ENCODE results near the gene EFCC1. TPM values are rescaled to one million over a fixed set of nuclear protein-coding genes. Genes with fewer than 3 reads are reported as not detected.
"Not testable (repeated sequence)": the region's sequence is repeated elsewhere in the genome, so short reads cannot be mapped to it uniquely, and the experiment has no call there.

The EFCC1 gene
- polyA plus RNA-seq, 4 donors: 2.2 to 3.1 (median 3.0) TPM

GRCh38 chr3:129050556-129051295 is 49.6 kb downstream of the EFCC1 start:
- DNase-seq (ENCODE audit: low read depth in 4 of 4, low spot score in 2 of 4): no peak

DNA sequence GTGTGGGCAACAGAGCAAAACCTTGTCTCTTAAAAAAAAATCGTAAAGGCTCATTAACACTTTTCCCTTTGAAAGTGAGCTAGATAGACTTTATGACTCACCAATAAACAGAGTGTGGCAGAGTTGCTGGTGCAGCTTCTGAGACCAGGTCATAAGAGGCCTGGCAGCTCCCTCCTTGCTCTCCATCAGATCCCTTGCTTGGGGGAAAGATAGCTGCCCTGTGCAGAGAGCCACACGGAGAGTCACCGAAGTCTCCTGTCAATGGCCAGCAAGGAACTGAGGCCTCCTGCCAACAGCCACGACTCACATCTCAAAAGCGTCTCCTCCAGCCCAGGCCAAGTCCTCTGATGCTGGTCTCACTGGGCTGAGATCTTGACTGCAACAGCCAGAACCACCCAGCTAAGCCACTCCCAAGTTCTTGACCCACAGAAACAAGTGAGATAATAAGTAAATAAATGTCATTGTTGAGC is 50.8 kb downstream of the EFCC1 start:
- DNase-seq (ENCODE audit: low read depth in 4 of 4, low spot score in 2 of 4): no peak

DNA sequence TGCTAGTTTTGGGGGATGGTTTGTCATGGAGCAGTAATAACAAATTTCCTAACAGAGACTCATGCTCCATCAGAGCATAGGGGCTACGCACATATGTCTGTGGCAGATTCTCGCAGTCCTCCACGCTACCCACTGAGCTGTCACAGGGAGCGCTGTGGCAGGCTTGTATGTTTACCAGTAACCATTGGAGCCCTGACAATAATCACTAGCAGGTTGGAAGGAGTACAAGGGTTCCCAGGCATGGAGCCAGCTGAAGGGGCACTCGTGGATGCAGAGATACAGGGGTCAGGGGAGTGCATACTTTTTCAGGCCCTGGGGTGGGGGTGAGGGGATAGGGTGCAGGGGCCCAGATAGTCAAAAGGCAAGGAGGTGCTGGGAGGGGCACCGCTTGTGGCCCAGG is 51.6 kb downstream of the EFCC1 start:
- no peak for DNase-seq (ENCODE audit: low read depth in 4 of 4, low spot score in 2 of 4)

DNA sequence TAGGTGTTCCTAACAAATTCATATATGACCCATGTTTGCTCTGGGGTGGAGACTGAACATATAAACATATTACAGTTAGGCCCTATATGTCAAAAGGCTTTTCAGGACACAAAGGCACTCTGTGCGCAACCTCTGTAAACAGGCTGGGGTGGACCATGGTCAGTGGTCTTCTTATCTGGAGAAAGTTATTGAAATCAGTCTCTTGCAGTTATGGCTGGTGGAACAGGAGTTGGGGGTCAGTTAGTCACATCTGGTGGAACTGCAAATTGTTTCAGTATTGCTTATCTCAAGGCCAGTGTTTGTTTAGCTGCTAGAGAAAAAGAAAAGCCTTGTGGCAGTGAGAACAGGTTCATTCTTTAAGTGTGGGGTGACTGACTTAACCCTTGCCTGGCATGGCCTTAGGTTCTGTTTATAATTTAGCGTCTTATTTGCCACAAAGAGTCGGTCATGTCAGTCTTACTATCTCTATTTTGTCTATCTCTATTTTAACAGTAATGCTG is 53.6 kb downstream of the EFCC1 start:
- no peak for DNase-seq (ENCODE audit: low read depth in 4 of 4, low spot score in 2 of 4)

DNA sequence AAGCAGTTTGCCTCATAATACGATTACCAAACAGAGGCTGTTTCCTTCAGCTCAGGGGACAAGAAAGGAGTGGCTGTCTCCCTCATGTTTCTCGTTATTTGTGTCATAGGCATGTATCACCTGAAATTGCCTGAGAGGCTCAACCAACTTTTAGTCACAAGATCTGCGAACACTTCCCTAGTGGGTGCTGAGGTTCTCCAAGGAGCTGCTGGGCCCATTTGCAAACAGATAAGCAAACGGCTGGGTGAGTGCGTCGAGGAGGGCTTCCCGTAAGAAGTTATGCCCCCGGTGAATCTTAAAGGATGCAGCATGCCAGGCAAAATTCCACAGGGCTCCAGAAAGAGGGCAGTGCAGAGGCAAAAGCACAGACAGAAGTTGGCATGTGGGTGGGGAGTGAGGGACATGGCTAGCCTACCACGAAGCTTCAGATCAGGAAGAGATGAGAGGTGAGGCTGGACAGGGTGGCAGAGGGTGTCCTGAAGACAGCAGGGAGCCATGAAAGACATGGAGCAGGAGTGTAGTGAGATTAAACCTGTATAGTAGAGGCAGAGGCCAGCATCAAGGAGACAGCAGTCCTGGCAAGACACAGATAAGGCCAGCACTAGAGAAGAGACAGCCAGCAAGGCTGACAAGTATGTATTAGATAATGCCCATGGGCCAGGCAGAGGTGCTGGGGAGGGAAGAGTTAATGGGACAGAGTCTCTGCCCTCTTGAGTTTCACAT is 55.5 kb downstream of the EFCC1 start:
- DNase-seq (ENCODE audit: low read depth in 4 of 4, low spot score in 2 of 4): no peak

DNA sequence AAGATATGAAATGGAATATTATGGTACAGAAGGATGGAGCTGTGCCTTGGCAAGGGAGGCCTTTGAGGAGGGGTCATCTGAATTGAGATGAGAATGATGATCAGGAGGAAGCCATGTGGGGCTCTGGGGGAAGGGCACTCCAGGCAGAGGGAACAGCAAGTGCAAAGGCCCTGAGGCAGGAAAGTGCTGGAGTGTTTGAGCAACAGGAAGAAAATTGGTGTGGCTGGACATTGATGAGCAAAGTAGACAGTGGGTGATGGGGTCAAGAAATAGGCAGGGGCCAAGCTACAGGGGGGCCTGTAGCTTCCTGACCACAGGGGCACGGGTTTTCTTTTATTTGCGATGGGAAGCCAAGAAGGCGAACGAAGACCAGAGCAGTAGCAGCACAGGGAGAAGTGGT is 56.1 kb downstream of the EFCC1 start:
- DNase-seq (ENCODE audit: low read depth in 4 of 4, low spot score in 2 of 4): no peak

- DNase-seq (ENCODE audit: low read depth in 4 of 4, low spot score in 2 of 4): no peak
Measured at GRCh38 chr3:129058441-129059200, 57.5 kb downstream of the EFCC1 start.

DNA sequence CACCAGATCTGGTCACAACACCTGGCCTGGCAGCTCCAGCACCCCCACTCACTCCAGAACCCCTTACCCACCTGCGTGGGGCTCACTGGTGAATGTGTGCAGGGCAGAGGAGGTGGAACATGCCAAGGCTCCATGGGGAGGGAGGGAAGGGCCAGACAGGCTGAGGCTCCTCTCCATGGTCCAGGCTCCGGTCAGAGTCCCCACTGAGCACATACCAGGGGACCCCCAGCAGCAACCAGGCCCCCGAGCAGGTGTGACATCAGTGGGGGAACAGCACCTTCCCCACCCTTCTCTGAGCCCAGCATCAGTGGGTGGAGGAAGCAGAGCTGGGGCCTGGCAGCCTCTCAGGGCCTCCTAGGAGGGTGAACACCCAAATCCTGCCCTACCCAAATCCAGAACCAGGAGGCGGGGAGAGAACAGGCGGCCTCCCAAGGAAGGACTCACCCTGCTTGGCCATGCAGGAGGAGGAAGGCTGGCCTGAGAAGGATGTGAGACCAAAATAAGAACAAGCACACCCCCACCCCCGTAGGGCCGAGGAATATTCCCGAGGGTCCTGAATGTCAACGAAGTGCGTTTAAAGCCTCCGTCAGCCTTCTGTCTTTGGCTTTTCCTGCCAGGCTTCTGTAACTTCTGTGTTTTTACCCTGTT is 58.3 kb downstream of the EFCC1 start:
- no peak for DNase-seq (ENCODE audit: low read depth in 4 of 4, low spot score in 2 of 4)

- DNase-seq (ENCODE audit: low read depth in 4 of 4, low spot score in 2 of 4): no peak
Measured at GRCh38 chr3:129060276-129061022, 59.3 kb downstream of the EFCC1 start, which contains the start of gene GP9. TSS of gene GP9 (plus strand) at chr3:129060779. CDS start at chr3:129061740, 961 bp downstream.

DNA sequence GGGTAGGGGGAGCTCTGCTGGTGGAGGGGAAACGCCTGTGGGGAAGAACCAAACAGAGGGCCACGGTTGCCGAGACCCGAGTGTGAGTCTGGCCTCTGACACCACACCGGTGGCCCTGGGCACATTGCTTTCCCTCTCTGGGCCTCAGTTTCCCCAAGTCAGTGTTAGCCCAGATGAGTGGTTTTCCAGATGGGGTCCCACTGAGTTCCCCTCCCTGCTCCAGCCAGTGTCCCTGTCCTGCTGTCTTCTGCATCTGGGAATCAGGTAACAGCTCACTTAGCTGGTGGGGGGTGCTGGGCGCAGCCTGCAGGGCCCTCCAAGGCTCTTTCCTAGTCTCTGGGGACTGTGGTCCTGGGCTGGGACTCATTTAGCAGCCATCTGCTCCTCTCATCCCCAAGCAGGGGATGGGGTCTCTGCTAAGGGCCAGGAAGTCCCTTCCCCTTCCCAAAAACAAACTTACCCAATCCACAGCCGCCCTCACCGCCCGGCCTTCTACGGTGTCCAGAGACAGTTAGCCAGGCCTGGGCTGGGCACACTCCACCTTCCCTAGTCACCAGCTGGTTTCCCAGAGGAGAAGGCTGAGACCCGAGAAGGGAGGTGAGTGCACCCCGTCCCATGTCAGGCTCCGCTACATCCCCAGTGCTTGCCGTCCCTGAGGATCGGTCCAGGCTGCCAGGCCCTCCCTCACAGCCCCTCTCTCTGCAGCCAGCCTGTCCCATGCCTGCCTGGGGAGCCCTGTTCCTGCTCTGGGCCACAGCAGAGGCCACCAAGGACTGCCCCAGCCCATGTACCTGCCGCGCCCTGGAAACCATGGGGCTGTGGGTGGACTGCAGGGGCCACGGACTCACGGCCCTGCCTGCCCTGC is 60.2 kb downstream of the EFCC1 start:
- DNase-seq (ENCODE audit: low read depth in 4 of 4, low spot score in 2 of 4): no peak

DNA sequence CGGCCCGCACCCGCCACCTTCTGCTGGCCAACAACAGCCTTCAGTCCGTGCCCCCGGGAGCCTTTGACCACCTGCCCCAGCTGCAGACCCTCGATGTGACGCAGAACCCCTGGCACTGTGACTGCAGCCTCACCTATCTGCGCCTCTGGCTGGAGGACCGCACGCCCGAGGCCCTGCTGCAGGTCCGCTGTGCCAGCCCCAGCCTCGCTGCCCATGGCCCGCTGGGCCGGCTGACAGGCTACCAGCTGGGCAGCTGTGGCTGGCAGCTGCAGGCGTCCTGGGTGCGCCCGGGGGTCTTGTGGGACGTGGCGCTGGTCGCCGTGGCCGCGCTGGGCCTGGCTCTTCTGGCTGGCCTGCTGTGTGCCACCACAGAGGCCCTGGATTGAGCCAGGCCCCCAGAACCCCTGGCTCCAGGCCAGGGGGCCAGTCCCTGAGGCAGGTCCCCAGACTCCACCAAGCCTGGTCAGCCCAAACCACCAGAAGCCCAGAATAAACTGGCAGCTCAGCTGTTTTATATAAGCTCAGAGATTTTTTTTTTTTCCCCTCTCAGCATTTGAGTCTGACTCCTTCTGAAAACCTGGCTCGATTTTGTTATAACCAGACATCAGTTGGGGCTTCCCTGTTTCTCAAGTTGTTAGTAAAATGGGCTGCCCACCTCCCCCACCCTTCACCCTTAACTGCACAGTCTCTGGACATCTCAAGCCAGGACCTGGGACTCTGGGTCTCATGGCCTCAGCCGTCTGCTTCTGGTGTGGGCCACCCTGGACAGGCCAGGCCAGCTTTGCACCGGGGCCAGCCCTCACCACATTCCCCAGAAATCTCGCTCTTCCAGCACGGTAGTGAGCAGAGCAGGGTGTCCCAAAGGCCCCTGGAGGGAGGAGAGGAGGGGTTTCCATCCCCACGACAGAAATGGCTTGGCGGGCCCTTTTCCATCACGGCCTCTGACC is 61.1 kb downstream of the EFCC1 start:
- no peak for DNase-seq (ENCODE audit: low read depth in 4 of 4, low spot score in 2 of 4)

GRCh38 chr3:129063091-129063640 is 62.1 kb downstream of the EFCC1 start:
- DNase-seq (ENCODE audit: low read depth in 4 of 4, low spot score in 2 of 4): no peak

DNA sequence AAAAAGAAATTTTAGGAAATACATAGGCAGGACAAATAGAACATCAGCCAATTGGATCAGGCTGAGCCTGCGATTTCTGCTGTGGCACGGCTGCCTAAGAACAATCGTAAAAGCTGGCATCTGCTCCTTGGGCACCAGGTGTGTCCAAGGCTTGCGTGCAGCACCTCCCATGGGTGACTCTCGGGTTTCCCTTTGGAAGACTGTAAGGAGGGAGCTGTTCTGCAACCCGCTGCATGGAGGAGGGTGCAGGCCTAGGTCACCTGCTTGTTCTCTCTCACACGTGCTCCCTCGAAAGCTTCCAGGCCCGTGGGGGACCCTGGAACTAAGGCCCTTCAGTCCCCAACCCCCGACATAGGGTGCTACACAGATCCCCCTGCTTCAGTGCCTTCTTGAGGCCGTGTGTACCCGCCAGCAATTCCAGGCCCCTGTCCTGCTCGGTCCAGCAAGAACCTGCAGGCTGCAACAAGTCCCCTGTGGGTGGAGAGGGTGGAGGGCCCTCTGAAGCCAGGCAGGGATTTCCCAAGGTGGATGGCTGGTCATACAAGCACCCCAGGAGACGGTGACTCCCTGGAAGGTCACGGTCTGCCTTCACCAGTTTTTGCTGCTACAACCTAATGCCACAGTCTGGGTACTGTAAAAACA is 62.9 kb downstream of the EFCC1 start:
- DNase-seq (ENCODE audit: low read depth in 4 of 4, low spot score in 2 of 4): no peak

DNA sequence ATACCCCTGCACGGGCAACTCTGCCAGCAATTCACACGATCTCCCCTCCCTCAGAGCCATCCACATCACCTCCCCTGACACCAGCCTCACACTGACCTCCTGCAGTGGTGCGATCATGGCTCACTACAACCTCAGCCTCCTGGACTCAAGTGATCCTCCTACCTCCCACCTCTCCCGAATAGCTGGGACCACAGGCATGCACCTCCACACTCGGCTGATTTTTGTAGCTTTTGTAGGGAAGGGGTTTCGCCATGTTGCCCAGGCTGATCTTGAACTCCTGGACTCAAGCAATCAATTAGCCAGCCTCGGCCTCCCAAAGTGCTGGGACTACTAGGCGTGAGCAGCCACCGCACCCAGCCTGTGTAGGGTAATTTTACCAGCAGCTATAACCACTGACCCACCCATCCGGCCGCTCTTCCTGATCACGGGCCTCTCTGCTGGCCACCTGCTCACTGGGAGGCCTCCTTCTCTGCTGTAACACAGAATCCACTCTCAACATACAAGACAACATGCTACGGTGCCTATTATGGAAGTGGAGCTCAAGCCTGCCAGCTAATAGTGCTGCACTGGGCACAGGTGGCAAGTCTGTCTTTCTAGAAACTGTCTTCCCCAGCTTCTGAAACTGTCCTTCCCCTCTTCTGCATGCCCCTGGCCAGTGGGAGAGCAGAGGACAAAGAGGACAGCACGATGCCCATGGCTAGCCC is 64.1 kb downstream of the EFCC1 start:
- DNase-seq (ENCODE audit: low read depth in 4 of 4, low spot score in 2 of 4): no peak

DNA sequence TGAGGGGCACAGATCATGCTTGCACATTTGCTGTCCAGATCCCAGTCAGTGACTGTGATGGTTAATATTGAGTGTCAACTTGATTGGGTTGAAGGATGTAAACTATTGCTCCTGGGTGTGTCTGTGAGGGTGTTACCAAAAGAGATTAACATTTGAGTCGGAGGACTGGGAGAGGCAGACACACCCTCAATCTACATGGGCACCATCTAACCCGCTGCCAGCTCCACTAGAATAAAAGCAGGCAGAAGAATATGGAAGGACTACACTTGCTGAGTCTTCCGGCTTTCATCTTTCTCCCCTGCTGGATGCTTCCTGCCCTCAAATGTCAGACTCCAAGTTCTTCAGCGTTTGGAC is 64.6 kb downstream of the EFCC1 start:
- no peak for DNase-seq (ENCODE audit: low read depth in 4 of 4, low spot score in 2 of 4)

DNA sequence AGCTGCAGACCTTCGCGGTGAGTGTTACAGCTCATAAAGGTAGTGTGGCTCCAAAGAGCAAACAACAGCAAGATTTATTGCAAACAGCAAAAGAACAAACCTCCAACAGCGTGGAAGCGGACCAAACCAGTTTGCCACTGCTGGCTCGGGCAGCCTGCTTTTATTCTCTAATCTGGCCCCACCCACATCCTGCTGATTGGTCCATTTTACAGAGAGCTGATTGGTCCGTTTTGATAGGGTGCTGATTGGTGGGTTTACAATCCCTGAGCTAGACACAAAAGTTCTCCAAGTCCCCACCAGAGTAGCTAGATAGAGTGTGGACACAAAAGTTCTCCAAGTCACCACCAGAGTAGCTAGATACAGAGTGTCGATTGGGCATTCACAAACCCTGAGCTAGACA is 66.6 kb downstream of the EFCC1 start:
- not testable (repeated sequence) for DNase-seq (ENCODE audit: low read depth in 4 of 4, low spot score in 2 of 4)

All from left renal cortex interstitium (tissue), 4 donors.